C4-2B (cell line): ENCODE results near the gene COL23A1.

ENCODE experiments used
- H3K27ac ChIP-seq: fragments of 450-650 bp; 2 replicates; pipeline ENCODE4 v1.5.1; 2017
- ZFX ChIP-seq: fragments of 450-650 bp; IDR thresholded peaks from 2 replicates; pipeline ENCODE4 v1.6.1; 2017
- TF ChIP-seq, protein P1 (sequence below): fragments of 450-650 bp; conservative IDR thresholded peaks from 2 replicates; pipeline ENCODE4 v1.5.1; 2017; ENCODE audit warnings: mild to moderate bottlenecking

Gene COL23A1

DNA sequence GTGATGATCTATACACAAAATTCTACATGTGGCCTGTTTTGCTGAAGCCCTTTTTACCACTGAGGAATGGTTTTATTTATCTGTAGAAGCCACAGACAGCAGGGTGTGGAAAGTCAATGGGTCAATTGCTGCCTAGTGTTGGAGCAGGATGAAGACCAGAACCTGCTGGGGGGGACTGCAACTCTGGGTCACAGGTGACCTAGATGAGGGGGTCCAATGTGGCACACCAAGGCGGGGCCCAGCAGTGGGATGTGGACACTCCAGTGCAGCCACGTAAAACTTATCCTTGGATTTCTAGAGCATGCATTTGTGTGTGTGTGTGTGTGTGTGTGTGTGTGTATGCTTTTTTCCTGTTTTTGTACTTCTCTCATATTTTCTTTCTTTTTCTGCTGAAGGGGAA is 210.1 kb downstream of the COL23A1 start:
- H3K27ac ChIP-seq: no peak overlapping the region
- TF ChIP-seq, protein P1, sequence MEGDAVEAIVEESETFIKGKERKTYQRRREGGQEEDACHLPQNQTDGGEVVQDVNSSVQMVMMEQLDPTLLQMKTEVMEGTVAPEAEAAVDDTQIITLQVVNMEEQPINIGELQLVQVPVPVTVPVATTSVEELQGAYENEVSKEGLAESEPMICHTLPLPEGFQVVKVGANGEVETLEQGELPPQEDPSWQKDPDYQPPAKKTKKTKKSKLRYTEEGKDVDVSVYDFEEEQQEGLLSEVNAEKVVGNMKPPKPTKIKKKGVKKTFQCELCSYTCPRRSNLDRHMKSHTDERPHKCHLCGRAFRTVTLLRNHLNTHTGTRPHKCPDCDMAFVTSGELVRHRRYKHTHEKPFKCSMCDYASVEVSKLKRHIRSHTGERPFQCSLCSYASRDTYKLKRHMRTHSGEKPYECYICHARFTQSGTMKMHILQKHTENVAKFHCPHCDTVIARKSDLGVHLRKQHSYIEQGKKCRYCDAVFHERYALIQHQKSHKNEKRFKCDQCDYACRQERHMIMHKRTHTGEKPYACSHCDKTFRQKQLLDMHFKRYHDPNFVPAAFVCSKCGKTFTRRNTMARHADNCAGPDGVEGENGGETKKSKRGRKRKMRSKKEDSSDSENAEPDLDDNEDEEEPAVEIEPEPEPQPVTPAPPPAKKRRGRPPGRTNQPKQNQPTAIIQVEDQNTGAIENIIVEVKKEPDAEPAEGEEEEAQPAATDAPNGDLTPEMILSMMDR: no peak
- no peak for TF ChIP-seq ZFX

DNA sequence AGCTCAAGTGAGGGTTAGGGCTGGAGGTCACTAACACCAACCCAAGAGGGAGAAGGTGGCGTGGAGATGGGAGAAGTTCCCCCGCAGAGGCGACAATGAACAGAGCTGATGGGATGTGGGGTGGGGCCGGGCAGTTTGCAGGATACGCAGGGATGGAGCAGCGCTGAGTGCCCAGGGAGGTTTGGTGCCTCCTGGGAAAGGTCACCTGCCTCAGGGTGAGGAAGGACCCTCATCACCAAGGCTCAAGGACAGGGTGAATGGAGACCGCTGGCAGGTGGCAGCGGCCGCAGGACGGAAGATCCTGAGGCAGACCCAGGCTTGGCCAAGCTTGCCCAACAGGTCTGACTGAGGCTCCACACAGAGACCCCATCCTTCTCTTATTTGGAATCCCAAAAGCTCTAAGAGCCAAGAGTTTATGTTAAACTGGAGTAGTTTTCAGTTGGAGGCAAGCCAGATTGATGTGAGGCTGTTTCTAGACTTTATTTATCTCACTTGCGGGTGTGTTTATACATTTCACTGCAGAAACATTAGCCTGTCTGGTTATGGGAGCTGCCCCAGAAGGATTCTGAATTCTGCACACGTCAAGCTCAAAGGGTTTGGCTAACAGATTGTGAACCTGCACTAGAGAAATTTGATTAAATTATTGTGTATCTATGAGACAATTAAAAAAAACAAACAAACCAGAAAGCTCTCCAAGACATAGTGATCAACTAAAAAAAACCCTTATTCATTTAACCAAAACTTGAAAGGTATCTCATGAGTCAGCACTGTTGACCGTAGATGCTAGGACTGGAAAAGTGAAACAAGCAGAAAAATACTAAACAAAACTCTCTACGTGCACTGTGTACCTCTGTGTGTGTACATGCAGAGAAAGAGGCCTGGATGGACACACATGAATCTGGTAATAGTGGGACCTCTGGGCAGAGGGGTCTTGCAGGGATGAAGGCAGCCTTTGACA is 211.4 kb downstream of the COL23A1 start:
- no peak for TF ChIP-seq ZFX
- H3K27ac ChIP-seq: no peak overlapping the region

DNA sequence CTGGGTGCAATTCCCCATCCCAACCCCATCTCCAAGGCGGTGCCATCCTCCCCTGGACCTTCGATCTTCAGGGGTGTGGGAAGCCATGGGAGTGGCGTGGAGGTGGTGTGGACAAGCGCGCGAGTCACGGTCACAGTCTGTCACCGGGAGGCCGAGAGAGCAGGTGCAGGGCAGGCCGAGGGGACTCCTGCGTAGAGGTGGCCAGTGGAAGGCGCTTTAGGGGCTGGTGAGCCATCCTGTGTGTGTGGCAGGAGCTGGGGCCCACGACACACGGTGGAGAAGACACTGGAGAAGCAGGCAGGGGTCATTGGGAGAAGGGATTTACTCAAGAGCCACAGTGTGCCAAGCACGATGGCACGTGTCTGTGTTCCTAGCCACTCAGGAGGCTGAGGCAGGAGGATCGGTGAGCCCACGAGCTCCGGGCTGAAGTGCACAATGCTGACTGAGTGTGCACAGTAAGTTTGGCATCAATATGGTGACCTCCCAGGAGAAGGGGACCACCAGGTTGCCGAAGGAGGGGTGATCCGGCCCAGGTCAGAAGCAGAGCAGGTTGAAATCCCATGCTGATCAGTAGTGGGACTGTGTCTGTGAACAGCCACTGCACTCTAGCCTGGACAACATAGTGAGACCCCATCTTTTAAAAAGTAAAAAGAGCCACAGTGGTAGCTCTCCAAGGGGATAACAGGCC is 212.5 kb downstream of the COL23A1 start:
- no peak overlapping the region for H3K27ac ChIP-seq
- TF ChIP-seq, protein P1: no peak
- no peak for TF ChIP-seq ZFX

DNA sequence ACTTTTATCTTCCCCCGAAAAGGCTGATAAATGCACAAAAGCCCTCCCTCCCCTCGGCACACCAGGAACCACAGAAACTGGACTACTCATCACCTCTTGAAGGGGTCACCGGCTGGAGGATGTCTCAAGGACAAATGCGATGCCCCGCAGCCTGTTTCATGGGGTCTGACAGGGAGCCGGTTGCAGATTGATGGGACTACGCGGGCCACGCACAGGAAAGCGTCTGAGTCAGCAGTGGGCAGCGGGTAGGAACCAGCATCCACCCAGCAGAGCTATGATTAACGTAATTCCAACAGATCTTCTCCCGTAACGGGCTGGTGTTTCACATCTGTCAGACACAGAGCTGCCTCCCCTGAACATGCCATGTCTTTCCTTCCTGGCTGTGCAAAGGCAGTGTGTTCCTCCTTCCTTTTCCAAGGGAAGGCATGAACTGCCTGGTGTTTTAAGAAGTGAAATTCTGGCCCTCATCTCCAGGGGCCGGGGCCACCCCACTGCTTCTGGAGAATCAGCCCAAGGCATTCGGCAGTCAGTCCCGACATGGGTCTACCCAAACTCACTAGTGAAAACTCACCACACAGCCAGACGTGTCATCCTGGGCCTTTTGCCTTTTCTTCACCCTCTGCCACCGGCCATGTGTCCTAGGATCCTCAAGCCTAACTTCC is 213.1 kb downstream of the COL23A1 start:
- no peak for TF ChIP-seq ZFX
- TF ChIP-seq, protein P1: no peak
- no peak overlapping the region for H3K27ac ChIP-seq

DNA sequence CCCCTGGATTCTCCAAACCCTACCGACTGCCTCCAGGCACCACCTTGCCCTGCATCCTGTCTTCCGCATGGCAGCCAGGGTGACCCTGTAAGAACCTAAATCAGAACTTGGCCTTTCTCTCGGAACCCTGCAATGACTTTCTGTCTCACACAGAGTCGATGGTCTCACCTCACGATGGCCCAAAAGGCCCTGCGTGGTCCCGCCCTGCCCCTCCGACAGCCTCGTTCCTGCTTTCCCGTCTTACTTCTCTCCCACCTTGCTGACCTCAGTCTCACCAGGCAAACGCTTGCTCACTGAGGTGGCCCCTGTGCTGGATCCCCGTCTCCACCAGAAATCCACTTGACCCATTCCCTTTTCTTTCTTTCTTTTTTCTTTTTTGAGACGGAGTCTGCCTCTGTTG is 214.8 kb downstream of the COL23A1 start:
- no peak overlapping the region for H3K27ac ChIP-seq
- no peak for TF ChIP-seq ZFX
- TF ChIP-seq, protein P1: no peak

DNA sequence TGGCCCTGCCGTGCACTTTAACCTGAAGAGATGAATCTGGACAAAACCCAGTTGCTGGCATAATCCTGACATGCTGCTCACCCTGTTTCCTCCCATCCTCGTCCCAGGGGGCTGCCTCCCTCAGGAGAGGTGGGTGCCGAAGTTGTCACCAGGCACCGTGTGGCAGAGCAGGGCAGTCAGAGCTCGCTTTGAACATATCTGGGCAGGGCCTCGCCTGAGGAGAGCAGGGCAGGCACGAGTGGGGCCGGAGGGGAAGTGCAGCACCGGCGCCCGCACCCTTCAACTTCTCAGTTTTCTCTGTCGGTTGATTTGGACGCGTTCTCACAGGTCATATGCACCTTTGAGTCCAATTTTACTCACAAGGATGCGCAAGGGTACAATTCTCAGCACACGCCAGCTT is 216.5 kb downstream of the COL23A1 start:
- no peak overlapping the region; the same call in 1 of the 2 replicates for H3K27ac ChIP-seq
- TF ChIP-seq, protein P1: no peak
- no peak for TF ChIP-seq ZFX

DNA sequence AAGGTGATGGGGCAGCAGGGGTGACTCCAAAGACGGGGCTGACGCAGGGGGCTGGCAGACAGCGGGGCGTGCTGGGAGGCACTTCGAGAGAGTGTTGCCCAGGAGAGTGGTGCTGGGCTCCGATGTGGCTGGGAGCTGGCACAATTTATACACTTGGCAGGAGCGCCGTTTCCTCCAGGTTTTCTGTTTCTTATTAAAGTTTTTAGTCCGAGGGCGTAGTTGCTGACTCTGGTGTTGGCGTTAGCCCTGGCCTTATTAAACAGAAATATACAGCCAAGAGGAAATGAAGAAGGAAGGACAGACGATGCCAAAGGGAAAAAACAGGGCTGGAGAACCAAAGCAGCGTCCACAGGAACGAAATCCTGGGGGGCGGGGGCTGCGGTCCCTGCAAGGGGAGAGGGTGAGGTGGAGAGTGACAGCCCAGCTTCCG is 218.0 kb downstream of the COL23A1 start:
- peak overlapping the region; percentile 76 for H3K27ac ChIP-seq
- TF ChIP-seq ZFX: no peak
- TF ChIP-seq, protein P1: no peak
